Smooth muscle cell of bladder (primary cell): ENCODE data around the gene ZCCHC7. TPM values are rescaled to one million over a fixed set of nuclear protein-coding genes. Genes with fewer than 3 reads are reported as not detected.

Experiments used
- total RNA-seq: library from RNA; depleted of rRNA; stranded (reverse); fragments of >200 nt; gene quantifications from 2 replicates; pipeline ENCODE4 v1.2.3, GENCODE V29; 2014

Gene ZCCHC7
- 18.2 and 21.6 TPM in 2 replicates for total RNA-seq

DNA sequence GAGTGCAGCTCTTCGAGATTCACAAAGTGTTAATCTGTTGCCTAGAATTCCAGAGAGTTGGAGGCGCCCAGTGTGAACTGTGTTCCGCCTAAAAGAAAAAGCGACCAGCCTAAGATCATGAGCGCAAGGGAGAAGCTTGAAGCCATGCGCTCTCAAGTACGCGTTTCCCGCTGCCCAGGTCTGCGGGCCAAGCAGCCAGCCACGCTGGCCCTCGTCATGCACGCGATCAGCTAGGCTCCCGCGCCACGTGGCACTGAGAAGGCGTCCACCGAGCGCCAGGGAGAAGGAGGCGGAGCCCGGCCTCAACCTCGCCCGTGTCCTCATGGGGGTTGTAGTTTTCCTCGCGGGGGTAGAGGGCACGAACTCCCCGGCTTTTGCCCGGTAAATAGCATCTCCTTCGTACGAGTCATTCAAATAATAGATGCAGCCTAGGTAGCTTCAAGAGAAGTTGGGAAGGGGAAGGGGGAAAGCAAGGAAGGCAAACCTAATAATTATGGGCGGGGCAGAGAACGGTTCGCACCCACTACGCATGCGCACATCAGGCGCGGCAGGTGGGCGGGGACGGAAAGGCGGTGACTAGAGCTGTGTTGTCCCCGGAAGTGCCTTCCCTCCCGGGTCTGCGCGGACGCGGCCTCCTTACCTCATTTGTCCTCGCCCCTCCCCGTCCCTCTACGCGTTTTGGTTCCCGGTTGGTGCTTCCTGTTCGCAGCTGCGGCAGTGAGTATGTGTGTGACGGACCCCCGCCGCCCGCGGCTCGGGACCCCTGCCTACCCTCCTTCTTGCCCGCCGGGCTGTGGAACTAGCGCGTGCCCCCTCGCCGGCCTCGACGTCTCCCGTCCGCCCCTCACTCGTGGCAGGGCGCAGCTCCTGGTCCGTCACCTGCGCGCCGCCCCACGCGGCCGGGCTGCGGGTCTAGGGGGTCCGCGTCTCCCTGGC lies at the start of gene ZCCHC7:
Gene ZCCHC7, plus strand, starts transcription at position 668 of the 936 bp plus-strand sequence.

Other genes with a start within 250 kb of the ZCCHC7 start
- not detected in 2 replicates for gene PAX5, start 86.3 kb upstream of the ZCCHC7 start, total RNA-seq